ENCODE measurements around the gene IQCE.

DNA sequence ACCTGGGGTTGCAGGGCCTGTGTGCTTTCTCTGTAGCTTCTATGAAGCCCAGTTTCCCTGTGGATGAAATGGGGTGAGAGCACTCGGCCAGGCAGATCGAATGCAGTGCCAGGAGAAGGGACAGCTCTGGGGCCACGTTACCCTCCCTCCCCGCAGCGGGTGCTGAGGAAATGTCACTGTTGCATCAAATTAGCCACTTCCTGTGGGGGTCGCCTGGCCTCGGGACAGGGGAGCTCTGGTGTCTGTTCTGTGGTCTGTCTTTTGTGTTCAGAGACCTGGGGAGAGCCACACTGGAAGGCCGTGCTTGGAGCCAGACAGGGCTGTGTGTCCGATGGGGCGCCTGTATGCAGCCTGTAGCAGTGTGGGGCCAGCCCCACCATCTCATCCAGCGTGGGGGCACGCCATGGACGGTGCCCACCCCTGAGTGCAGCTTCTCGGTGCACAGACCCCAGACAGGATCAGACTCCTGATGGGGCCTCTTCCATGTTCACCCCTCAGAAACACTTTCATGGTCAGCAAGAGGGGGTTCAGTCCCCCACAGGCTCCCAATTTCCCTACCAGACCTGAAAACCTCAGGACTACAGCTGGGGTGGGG is 86.6 kb downstream of the IQCE start:
- TF ChIP-seq EZH2 (IDR thresholded peaks at IDR 0.05; ENCODE audit: insufficient read depth, poor library complexity, severe bottlenecking) (no peak), EZH2phosphoT487 (IDR thresholded peaks at IDR 0.05; ENCODE audit: insufficient read depth, low read depth) (no peak)

All from GM23248 (cell line).